HG02943 (cell line): ENCODE measurements around the gene SLC4A3.

Source experiments
- ATAC-seq: cut with Tn5 transposase; IDR thresholded peaks from one replicate; pipeline ENCODE4 v1.9.1; 2021; ENCODE audit warnings: mild to moderate bottlenecking, low read depth, moderate library complexity; ENCODE audit not compliant: unreplicated experiment

SLC4A3 gene

DNA sequence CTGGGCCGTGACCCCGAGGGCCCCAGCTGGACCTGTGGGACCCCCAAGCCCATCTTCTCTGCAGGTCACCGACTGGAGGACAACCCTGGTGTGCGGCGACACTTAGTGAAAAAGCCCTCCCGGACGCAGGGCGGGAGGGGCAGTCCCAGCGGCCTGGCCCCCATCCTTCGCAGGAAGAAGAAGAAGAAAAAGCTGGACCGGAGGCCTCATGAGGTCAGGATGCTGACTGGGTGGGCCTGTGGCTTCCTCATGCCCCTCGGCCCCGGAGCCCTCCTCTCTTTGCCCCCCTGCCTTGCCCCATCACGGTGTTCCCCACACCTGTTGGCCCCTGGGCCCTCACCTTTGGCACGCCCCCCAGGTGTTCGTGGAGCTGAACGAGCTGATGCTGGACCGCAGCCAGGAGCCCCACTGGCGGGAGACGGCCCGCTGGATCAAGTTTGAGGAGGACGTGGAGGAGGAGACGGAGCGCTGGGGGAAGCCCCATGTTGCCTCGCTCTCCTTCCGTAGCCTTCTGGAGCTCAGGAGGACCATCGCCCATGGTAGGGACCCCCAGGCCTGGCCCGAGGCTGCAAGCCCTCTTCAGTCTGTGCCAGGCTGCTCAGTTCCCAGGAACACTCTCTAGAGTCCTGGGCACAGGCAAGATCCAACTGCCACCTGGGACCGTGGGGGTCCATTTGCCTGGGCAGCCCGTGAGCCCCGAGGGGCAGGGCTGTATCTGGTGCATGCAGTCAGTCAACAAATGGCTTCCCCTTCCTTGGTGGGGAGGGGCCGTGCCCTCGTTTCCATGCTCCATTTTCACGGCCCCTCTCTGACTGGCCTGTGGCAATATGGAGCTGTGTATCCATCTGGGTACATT is 4.7 kb downstream of the SLC4A3 start:
- ATAC-seq: no peak

DNA sequence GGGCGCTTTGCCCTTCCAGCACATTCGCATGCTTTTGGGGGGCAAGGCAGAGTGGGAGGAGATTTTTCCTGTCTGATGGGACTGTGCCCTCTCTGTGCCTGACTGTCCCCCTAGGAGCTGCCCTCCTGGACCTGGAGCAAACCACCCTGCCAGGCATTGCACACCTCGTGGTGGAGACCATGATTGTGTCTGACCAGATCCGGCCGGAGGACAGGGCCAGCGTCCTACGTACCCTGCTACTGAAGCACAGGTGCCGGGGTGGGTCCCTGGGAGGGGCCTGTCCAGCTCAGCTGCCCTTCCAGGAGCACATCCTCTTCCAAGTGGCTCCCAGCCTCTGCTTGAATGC is 5.3 kb downstream of the SLC4A3 start:
- no peak for ATAC-seq

- ATAC-seq: no peak
Observed at GRCh38 chr2:219633276-219634065, 6.0 kb downstream of the SLC4A3 start.

GRCh38 chr2:219634171-219634940 is 6.9 kb downstream of the SLC4A3 start:
- no peak for ATAC-seq

DNA sequence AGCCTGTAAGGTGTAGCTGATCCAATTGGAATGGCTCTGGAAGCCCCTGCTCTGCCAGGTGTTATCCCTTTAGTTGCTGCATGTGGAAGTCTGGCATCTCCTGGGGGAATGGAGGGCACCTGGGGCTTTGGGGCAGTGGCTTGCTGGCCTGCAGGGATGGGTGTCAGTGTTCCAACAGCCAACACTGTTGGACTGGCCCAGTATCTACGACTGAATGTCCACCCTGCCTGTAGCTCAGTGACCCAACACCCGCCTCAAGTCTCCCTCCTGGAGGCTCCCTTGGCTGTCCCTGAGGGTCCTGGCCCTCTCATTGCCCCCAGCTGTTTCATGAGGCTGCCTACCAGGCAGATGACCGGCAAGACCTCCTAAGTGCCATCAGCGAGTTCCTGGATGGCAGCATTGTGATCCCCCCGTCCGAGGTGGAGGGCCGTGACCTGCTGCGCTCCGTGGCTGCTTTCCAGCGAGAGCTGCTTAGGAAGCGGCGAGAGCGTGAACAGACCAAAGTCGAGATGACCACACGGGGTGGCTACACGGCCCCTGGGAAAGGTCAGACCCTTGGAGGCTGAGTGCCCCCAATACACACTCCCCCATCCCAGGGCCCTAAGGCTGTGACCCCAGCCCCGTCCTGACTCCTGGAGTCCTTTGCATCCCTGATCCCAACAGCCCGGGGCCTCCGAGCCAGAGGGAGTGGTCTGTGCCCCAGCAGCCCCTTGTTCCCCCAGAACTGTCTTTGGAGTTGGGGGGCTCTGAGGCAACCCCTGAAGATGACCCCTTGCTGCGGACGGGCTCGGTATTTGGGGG is 7.7 kb downstream of the SLC4A3 start:
- ATAC-seq: no peak

GRCh38 chr2:219636144-219636915 is 8.9 kb downstream of the SLC4A3 start:
- ATAC-seq: no peak

DNA sequence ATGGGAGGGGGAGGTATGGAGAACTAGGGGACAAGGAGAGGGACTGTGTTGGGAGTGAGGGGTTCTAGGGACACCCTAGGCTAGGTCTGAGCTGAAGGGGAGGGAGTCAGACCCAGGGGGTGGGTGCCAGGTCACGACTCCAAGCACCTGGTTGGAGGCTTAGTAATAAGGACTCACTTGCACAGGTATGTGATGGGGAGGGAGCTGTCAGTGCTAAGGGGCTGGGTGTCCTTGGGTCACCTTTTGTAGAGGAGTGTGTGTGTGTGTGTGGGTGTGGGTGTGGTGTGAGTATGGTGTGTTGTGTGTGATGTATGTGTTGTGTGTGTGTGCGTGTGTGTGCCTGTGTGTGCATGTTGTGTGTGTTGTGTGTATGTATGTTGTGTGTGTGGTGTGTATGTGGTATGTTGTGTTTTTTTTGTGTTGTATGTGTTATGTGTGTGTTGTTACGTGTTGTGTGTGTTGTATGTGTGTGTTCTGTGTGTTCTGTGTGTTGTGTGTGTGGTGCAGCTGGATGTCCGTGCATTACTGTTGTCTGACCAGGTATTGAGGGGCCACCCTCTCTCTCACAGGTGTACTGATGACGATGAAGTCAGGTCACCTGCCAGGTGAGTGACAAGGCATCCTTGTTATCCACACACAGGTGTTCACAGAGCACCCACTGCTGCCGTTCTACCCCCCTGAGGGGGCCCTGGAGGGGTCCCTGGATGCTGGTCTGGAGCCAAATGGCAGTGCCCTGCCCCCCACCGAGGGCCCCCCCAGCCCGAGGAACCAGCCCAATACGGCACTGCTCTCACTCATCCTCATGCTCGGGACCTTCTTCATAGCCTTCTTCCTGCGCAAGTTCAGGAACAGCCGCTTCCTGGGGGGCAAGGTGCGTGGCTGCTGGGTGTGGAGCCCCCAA is 9.8 kb downstream of the SLC4A3 start:
- no peak for ATAC-seq

- ATAC-seq: no peak
Observed at GRCh38 chr2:219637842-219638185, 10.4 kb downstream of the SLC4A3 start.

GRCh38 chr2:219638217-219638947 is 11.0 kb downstream of the SLC4A3 start:
- ATAC-seq: no peak

DNA sequence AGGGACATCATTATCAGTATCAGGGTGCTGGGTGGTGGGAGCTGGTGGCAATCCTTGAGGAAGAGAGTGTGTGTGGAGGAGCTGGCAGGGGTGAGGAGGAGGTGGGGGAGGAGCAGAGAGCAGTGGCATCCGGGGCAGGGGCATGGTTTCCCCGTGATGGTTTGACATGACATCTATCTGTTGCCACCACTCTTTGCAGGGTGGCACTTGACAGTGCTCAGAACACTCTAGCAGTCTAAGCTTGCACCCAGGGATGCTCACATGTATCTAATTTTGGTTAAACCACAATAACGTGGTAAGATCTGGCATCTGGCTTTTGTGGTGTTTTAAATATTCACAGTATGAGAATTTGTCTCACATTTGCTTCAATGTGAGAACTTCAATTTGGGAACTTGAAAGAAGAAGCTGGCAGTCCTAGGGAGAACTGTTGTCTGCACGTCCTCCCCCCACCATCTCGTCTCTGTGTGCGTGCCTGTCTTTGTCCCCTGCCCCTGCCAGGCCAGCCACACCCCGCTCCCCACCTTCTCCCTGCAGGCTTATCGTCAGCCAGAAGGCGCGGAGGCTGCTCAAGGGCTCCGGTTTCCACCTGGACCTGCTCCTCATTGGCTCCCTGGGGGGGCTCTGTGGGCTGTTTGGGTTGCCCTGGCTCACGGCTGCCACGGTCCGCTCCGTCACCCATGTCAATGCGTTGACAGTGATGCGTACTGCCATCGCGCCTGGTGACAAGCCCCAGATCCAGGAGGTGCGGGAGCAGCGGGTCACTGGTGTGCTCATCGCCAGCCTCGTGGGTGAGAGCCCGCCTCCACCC is 11.7 kb downstream of the SLC4A3 start:
- no peak for ATAC-seq

DNA sequence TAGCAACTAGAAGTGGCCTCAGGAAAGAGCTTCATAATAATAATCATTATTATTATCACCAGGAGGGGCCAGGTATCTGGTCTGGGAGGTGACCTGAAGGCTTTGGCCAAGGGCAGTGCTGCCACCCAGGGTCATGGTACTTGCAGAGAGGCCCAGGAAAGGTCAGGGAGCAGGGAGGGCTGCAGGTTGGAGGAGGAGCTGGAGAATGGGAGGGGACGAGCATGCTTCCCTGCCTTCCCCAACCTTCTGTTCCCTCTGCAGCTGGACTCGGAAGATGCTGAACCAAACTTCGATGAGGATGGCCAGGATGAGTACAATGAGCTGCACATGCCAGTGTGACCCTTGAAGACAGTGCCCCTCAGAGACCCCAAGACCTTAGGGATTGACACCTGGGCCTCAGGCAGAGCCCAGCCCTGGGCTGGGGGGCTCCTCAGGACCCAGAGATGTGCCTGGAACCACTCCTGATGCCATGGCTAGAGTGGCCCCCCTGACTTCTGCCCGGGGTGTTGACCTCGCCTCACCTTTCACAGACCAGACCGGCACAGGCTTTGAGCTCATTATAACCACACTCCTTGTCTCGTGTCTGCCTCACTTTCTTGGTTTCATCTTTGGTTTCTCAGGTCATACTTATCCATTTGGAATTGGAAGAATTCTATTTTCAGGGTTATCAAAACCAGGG is 14.1 kb downstream of the SLC4A3 start:
- ATAC-seq: no peak

DNA sequence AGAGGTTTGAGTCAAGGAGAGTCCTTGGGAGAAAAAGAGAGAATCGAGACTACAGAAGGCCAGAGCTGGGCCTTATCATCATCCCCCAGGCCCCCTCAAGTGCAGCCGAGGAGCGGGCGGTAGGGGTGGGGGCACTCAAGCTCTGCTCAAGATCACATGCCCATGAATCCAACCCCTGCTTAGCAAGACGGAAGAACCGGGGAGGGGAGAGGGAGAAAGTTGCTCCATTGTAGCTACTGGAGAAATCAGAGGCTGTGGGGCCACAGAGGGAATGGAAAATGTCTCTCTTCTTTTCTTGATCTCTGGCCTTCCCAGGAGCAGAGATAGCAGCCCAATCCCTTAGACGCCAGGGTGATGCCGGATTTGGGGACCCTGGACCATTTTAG is 14.6 kb downstream of the SLC4A3 start:
- no peak for ATAC-seq

DNA sequence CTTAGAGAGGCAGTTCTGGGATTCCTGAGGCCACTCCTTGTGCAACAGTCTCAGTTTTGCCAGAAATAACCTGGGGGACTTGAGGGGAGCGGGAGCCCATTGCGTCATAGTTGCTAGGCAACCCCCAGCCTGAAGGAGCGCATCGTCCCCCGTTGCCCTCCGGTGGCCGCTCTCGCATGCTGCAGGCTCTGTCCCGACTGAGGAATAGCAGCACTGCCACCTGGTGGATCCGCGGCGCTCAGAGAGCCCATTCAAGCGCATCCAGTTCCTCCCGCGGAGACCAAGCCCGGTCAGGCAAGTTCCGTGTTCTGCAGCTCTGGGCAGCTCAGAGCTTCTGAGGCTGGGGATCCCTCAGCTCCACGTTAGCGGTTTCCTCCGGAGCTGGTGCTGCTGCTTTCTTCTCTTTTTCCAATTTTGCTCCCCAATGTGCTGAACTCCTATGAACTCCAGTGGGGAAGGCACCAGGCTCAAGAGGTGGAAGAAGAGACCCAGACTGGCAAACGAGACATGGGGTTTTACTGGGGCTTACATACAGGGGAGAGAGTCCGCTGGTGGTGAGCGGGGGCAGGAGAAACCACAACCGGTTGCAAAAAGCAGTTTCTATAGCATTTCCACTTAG is 15.1 kb downstream of the SLC4A3 start:
- ATAC-seq: peak; percentile 99

DNA sequence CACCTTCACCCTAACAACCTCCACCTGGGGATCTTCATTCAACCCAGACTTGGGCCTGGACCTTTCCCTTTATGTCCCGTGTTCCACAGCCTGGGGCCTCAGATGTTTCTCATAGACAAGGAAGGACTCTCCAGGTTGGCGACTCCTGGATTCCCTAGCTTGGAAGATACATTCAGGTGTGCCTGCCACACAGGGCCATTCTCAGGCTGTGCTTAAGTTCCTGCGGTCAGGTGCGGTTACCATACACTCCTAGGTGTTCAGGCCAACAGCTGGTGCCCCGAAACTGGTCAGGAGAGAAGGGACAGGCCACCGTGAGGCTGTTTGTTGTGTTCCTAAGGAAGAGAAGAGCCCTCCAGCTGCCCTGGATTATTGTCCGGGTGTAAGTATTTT is 15.6 kb downstream of the SLC4A3 start:
- no peak for ATAC-seq

DNA sequence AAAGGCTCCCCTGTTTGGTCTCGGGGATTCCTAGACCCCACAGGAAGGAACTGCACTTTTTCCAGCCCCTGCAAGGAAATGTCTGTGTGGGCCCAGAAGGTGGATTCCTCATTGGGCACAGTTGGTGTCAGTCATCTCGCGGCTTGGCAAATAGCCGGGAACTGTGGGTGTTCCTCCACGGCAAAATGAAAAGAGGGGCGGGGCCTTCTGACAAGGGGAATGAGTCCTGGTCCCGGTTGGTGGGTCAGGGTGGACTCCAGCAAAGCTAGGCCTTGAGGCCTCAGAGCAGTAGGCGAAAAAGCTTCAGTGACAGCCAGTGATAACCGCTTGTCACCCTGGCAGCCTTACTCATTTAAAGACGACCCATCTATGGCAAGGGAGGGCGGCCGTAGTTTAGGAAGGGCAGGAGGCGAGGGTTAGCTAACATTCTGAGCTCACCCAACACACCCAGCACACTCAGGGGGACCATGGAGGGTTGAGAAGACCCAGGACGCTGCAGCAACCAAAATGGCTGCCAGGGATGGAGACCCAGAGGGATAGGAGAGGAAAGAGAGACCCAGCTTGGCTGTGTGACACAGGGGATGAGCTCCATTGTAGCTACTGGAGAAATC is 16.5 kb downstream of the SLC4A3 start:
- no peak for ATAC-seq
